ENCODE data around the gene PEAK3.

Gene PEAK3, protein sequence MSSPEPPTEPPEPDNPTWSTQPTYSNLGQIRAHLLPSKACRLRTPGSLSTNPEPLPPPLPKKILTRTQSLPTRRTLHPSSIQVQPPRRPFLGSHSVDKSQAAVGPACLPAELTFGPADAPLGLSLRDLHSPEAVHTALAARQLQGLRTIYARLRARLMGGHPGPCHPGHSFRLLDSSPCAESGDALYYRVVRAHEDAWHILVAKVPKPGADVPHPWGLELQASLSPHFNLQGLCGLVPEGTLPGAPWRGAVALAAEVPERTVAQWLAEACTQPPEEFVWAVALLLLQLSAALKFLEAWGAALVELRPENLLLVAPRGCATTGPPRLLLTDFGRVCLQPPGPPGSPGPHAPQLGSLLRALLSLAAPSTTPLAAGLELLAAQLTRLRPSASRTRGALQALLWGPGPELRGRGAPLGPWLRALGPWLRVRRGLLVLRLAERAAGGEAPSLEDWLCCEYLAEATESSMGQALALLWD

DNA sequence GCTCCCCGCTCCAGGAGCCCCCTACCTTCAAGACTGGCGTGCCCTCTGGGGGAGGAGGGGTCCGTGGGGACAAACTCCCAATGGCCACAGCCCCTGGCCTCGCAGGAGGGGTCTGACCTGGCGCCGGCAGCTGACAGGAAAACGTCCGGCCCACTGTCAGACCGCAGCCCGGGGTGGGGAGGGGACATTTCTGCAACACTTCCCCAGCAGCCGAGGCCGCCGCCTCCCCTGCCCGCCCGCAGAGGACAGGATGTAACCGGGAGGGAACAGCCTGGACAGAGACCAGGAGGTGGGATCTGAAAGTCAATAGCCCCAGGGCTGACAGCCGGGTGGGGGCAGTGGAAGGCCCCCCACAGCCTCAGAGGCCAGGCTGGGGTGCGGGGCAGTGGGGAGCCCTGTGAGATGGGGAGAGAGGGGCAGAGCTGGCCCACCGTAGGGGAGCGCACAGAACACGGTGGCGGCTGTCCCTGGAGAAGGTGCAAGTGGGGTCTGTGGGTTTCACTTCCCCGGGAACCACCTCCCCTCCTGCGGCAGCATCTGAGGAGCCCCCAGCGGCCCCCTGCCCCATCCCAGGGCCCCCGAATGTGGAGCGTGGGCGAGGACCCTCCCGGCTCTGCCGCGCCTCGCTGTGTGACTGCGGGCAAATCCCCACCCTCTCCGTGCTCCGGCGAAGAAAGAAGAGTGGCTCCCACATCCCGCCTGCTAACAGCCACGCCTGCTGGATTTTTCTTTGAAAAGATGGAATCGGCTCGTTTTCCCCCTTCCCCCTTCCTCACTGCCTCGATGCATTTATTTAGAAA lies at the start of gene PEAK3:
Gene PEAK3, minus strand, starts transcription at position 114 of the 800 bp plus-strand sequence. CDS start 1,244 bp downstream, outside the sequence.
- no peak for DNase-seq (ENCODE audit: extremely low read depth, low read depth)
- no peak for TF ChIP-seq CTCF (IDR thresholded peaks at IDR 0.05; ENCODE audit: low read depth, low read length)

- DNase-seq (ENCODE audit: extremely low read depth, low read depth), result no peak
- TF ChIP-seq CTCF (IDR thresholded peaks at IDR 0.05; ENCODE audit: low read depth, low read length), result no peak
Measured at GRCh38 chr19:2330632-2331284, 48.8 kb upstream of the PEAK3 start.

- TF ChIP-seq CTCF (IDR thresholded peaks at IDR 0.05; ENCODE audit: low read depth, low read length), result no peak
- DNase-seq (ENCODE audit: extremely low read depth, low read depth), result no peak
Measured at GRCh38 chr19:2330255-2330631, 48.3 kb upstream of the PEAK3 start.

DNA sequence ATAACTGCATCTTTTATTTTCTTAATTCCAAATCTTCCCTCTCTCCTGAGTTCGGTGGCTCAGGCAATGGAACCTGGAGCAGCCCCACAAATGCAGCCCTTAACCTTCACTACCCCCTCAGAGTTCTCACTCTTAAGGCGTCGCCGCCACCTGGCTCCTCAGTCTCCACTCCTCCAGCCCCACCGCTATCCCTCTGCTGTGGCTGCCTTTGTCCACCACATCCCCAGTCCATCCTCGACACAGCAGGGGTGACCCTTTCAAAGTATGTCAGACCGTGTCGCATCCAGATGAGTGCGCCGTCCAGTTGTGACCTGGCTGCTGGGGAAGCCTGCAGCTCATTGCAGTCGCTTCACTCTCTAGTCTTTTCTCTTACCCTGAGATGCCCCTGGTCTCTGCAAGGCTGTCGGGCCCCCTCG lies 47.5 kb upstream of the PEAK3 start:
- no peak for TF ChIP-seq CTCF (IDR thresholded peaks at IDR 0.05; ENCODE audit: low read depth, low read length)
- no peak for DNase-seq (ENCODE audit: extremely low read depth, low read depth)

DNA sequence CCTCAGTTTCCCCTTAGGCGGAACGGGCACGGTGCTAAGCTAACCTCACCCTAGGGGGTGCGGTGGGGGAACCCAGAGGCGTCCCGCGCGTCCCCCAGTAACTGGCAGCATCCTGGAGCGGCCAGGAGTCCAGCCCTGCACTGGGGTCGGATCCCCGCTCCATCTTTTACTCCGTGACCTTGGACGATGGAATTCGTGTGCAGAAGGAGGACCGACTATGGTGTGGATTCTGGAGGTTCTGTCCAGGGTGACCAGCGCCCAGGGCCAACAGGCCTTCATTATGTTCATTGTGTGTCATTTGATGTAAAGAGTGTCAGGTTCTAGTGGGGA lies 47.1 kb upstream of the PEAK3 start:
- DNase-seq (ENCODE audit: extremely low read depth, low read depth), result no peak
- TF ChIP-seq CTCF (IDR thresholded peaks at IDR 0.05; ENCODE audit: low read depth, low read length), result no peak

DNA sequence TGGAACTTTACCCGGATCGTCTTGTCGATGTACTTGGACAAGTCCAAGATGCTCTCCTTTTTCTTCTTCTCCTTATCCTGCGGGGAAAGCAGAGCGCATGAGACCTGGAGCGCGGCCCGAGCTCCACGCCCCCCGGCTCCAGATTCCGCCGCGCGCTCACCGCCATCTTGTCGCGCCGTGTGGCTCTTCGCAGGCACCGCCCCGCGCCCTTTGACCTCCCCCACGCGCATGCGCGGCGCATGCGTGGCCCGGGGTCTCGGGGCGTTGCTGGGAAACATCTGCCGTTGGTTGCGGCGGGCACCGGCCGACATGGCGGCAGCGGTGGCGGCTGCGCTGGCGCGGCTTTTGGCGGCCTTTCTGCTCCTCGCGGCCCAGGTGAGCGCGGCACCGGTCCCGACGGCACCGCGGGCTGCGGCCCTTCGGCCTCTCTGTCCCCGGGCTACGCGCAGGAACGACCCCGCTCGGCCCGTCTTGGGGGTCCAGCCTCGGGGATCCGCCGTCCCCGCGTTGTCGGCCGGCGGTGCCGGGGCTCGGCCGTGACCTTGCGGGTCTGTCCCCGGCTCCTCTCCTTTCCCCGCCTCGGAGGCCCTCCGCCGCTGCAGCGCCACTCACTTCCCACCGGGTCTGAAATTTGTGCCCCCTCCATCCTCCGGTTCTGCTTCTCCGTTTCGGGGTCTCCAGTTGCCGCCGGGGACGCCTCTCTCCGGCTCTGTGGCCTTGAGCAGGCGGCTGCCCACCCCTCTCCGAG lies 46.6 kb upstream of the PEAK3 start, which contains the start of the genes LSM7 and SPPL2B:
Gene LSM7, minus strand, starts transcription at position 186 of the 748 bp plus-strand sequence. Its CDS starts 20 bp downstream, at position 166.
Gene SPPL2B, plus strand, starts transcription at position 284 of the 748 bp plus-strand sequence. Its CDS starts 26 bp downstream, at position 310.
- TF ChIP-seq CTCF (IDR thresholded peaks at IDR 0.05; ENCODE audit: low read depth, low read length), result no peak
- peak; percentile 68 for DNase-seq (ENCODE audit: extremely low read depth, low read depth)

Data from AG09319 (cell line).